ENCODE results near the gene A1BG.

Gene A1BG

GRCh38 chr19:58352760-58353671 lies at the start of gene A1BG:
A1BG (minus strand) TSS chr19:58353492; CDS start chr19:58353437, 55 bp downstream.
- DNase-seq (ENCODE audit: low read depth in 2 of 2): no peak

- DNase-seq (ENCODE audit: low read depth in 2 of 2): no peak
Observed at GRCh38 chr19:58401840-58402421, 48.6 kb upstream of the A1BG start.

DNA sequence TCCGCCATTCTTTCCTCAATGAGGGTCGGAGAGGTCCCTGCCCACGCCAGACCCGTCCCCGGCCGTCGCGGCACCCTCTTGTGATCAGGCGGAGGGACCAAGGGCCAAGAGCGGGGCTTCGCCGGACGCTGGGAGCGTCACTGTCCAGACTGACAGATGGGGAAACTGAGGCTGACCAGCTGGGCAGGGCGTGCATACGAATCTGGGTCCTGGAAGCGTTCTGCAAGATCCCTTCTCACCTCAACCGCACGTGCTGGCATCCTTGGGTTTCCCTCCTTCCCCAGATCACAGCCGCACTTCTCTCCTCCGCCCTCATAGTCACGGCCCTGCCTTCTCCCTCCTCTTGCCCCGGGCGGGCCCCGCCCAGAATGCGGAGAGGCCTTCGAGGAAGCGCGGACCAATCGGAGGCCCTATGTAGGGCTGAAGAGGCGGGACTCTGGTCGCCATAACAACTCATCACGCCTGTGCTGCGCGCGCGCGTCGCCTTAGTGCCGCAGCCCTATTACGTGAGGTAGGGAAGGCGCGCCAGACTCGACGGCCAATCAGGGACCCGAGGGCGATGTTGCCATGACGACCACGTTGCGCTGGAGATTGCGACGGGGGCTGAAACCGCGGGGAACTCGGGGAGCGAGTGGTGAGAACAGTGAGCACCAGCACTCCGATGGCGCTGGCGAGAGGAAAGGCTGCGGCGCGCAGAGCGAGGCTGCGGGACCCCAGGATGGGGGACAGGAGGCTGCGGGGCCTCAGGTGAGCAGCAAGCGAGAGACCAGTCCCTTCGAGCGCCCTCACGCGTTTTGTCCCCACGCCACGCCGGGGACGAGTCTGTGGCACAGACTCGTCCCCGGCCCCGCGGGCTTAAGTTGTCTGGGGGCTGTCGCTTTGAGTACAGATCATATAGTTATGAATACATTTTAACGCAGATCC lies 47.9 kb upstream of the A1BG start:
- peak; percentile 96 for DNase-seq (ENCODE audit: low read depth in 2 of 2)

DNA sequence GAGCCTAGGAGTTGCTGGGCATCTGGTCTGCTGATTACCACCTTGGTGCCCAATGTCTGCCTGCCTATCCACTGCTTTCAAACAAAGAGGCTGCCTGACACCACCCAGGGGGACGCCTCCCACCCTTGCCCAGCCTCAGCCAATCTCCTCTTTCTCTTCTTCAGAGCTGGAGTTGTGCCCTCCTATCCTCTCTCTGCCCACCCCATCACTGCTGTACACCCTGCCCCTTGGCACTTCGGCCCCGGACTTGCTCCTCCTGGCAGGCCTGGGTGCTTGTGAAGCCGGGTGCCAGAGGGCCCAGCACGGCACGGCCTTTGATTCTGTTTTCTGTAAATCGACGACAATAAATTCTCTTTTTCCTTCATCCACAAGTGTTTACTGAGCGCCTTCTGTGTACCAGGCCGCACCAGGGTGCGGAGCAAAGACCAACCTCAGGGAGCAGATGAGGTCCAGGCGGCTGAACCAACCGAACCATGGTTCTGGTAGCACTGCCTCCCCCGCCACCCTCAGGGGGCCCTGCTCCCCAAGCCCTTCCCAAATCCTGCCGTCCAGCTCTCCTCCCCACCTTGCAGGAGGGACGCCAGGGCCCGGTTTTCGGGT lies 47.1 kb upstream of the A1BG start:
- DNase-seq (ENCODE audit: low read depth in 2 of 2): no peak

DNA sequence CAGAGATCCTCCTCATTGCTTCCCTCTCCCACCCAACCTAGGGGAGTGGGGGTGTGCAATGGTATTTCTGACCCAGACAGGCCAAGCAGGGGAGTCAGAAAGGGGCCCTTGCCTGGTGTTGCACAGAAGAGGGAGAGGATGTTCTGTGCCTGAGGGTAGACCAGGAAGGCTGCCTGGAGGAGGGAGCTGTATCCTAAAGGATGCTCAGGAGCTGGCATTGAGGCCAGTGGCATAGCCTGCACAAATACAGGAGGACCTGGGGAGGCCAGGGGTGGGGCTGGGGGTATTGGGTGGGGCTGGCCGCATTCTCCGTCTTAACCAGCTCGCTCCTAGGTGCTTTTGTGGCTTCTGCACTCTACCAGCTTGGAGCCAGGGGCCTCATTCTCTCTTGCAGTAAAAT lies 46.6 kb upstream of the A1BG start:
- DNase-seq (ENCODE audit: low read depth in 2 of 2): no peak

GRCh38 chr19:58398545-58398944 lies 45.3 kb upstream of the A1BG start:
- DNase-seq (ENCODE audit: low read depth in 2 of 2): no peak

- DNase-seq (ENCODE audit: low read depth in 2 of 2): no peak
Observed at GRCh38 chr19:58398087-58398486, 44.8 kb upstream of the A1BG start.

- DNase-seq (ENCODE audit: low read depth in 2 of 2): no peak
Observed at GRCh38 chr19:58397533-58398037, 44.3 kb upstream of the A1BG start.

DNA sequence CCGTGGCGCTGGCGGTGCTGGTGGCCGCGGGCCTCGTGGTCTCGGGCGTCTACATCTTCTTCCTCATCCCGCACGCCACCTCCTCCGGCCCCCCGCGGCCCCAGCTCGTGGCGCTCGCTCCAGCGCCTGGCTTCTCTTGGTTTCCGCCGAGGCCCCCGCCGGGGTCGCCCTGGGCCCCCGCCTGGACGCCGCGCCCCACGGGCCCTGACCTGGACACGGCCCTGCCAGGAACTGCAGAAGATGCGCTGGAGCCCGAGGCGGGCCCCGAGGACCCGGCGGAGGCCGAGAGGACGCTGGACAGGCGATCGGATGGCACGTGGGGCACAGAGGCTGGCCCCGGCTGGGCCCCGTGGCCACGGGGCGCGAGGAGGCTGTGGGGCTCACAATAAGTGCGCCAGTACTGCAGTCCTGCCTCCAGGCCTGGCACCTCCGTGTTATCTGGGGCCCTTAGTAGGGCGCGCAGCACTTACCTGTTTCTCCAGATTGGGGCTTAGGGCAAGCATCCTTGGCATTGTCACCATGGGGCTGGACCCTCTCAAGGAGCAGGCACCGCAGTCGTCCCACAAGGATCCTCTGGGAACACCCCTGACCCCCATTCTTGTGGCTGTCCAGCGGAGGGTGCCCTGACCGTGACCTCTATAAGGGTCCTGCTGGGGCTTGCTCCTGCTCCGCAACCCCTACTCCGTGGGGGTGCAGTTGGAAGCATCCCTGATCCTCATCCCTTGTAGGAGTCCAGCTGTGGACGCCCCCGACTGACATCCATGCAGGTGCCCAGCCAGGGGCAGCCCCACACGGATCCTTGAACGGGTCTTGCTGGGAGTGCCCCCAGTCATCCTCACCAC lies 43.6 kb upstream of the A1BG start:
- no peak for DNase-seq (ENCODE audit: low read depth in 2 of 2)

DNA sequence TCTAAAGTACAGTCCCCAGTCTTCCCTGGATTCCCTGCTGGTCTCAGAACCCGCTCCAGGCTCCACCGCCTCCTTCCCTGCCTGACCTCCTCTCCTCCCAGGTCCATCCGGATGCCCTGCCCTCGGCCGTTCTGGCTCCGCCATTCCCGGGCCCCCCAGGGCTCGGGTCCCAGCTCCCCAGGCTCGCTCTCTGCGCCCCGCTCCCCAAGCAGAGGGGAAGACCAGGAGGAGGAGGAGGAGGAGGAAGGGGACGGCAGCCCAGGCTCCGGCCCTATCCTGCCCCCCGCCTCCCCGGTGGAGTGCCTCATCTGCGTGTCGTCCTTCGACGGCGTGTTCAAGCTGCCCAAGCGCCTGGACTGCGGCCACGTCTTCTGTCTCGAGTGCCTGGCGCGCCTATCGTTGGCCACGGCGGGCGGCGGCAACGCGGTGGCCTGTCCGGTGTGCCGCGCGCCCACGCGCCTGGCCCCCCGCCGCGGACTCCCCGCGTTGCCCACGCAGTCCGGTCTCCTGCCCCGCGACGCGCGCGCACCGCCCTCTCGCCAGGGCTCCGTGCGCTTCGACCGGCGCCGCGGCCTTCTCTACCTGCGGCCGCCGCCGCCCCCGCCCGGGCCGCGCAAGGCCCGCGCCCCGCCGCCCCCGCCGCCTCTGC lies 42.8 kb upstream of the A1BG start:
- no peak for DNase-seq (ENCODE audit: low read depth in 2 of 2)

DNA sequence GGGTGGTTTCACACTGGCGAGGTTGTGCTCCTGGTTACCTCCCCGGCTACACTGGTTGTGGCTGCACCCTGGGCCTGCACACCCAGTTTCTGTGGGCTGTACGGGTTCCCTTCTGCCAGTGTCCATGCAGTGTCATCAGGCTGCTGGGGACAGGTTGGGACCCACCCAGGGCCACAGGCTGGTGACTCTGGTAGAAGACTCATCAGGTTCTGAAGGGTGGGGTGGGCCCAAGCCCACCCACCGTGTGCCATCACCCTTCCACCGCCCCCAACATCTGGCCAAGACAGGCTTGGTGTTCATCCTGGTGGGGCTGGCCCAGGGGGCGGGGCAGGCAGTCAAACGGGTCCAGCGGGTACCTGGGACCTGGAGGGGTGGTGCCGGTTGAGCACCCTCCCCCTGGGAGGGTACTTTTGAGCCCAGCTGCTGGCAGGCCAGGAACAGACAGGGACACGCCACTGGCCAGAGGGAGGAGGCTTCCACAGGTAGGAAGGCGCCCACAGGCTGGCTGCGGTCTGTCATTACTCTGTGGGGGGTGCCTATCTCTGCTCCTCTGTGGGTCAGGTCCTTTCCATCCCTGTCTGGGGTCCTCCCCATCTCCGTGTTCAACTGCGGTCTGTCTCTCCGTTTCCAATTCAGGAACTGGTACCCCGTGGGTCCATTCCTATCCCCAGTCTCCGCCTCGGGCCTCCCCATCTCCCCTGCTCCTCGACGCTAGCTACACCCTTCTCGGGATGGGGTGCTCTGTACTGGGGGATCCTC lies 42.1 kb upstream of the A1BG start, which contains the start of gene RNF225:
TSS of gene RNF225 (plus strand) at position 437 of the 759 bp plus-strand sequence. CDS start 434 bp downstream, outside the sequence.
- DNase-seq (ENCODE audit: low read depth in 2 of 2): no peak

- DNase-seq (ENCODE audit: low read depth in 2 of 2): no peak
Observed at GRCh38 chr19:58394821-58395219, 41.5 kb upstream of the A1BG start.

GRCh38 chr19:58393725-58394033 lies 40.4 kb upstream of the A1BG start:
- DNase-seq (ENCODE audit: low read depth in 2 of 2): no peak

DNA sequence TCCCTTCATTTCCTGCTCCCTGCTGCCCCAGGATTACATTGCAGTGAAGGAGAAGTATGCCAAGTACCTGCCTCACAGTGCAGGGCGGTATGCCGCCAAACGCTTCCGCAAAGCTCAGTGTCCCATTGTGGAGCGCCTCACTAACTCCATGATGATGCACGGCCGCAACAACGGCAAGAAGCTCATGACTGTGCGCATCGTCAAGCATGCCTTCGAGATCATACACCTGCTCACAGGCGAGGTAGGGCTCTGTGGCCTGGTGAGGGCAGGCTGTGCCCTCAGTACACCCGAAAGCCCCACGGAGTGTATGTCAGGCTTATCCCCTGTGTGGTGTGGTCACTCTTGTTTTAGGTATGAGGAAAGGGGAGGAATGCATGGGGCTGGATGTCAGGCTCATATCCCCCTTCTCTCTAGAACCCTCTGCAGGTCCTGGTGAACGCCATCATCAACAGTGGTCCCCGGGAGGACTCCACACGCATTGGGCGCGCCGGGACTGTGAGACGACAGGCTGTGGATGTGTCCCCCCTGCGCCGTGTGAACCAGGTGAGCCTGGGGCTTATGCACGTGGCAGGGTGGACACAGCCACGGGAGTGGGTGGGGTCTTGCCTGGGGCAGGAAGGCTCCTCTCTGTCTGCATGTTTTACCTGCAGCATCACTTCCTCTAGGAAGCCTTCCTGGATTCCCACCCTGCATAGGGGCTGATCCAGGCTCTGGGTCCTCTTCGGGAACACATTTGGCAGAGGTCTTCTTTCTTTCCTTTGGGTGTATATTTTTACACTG lies 39.8 kb upstream of the A1BG start:
- no peak for DNase-seq (ENCODE audit: low read depth in 2 of 2)

GRCh38 chr19:58388175-58388526 lies 34.9 kb upstream of the A1BG start:
- no peak for DNase-seq (ENCODE audit: low read depth in 2 of 2)

DNA sequence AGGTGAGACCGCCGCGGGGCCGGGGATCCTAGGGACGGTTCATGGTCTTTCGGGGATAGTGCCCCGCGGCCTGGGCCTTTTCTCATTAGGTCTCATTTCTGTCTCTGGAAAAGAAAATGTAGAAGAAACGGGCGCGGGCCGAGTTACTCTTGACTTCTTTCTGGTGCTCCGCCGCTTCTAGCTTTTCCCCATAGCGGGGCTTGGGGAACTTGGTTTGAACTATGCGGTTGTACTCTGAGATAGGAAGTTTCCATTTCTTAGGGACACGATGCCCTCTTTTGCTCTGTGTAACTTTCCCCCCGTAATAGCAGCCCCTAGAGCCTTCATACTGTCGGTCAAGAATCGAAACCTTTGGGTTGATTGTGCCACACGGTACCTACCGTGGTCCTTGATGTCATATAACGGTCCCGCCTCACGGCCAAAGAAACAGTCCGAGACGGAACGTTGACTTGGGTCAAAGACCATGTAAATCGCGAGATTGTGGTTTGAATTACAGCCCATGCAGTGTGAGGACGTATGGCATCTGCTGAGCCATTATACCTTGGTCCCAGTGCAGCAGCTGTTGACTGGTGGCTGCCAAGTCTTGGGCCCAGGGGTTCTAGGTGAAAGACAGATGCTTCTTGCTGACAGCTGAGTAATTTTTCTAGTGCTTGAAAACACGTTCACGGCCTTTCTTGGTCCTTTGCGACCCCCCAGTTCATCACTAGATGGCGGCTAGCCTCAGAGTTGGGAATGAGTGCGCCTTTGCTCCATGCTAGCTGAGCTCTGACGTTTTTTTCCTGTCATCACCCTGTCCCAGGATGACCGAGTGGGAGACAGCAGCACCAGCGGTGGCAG lies 34.3 kb upstream of the A1BG start:
- DNase-seq (ENCODE audit: low read depth in 2 of 2): no peak

GRCh38 chr19:58386576-58387337 lies 33.5 kb upstream of the A1BG start, which contains the start of gene RPS5:
RPS5 (plus strand) TSS chr19:58387269; CDS start chr19:58388138, 869 bp downstream.
- DNase-seq (ENCODE audit: low read depth in 2 of 2): peak; percentile 89 to 94

All from stimulated activated CD8-positive, alpha-beta memory T cell treated with anti-CD3 and anti-CD28 coated beads, Interleukin-15, amount 100 ng/mL, for 4 hours (primary cell).